ENCODE data around the gene EPS15. TPM values are rescaled to one million over a fixed set of nuclear protein-coding genes. Genes with fewer than 3 reads are reported as not detected.
A peak's percentile ranks its signal among the peaks of the same experiment; 100 is the strongest.

The EPS15 gene
- total and polyA plus RNA-seq, 9 of the 15 experiments (the other 6 are each of a cell fraction or from before 2014, with no cell fraction given), result 23.1 to 69.0 (median 41.7) TPM

- peak; percentile 51; the same call in 1 of the 2 replicates for TF ChIP-seq ZBTB12 (CRISPR knock-in tag; IDR thresholded peaks at IDR 0.05)
- TF ChIP-seq HOXB6 (CRISPR knock-in tag; IDR thresholded peaks at IDR 0.05; ENCODE audit: borderline replicate concordance), result no peak
- no peak for TF ChIP-seq ZNF699 (CRISPR knock-in tag; IDR thresholded peaks at IDR 0.05; ENCODE audit: insufficient replicate concordance)
- TF ChIP-seq GMEB1 (CRISPR knock-in tag; IDR thresholded peaks at IDR 0.05), result no peak
- TF ChIP-seq ATF4 (CRISPR knock-in tag; IDR thresholded peaks at IDR 0.05), result peak; percentile 78
- TF ChIP-seq MYNN (IDR thresholded peaks at IDR 0.05), result no peak
- no peak for TF ChIP-seq MYNN (CRISPR knock-in tag; IDR thresholded peaks at IDR 0.05)
- no peak for TF ChIP-seq CXXC5 (CRISPR knock-in tag; IDR thresholded peaks at IDR 0.05)
- peak; percentile 92 for TF ChIP-seq CEBPG (CRISPR knock-in tag; IDR thresholded peaks at IDR 0.05)
- peak; percentile 93 to 96 for TF ChIP-seq CEBPG (tag; conservative IDR thresholded peaks at IDR 0.05 in 1 of 2, IDR thresholded peaks at IDR 0.05 in 1 of 2)
- TF ChIP-seq ELK3 (CRISPR knock-in tag; IDR thresholded peaks at IDR 0.05), result no peak
- no peak for TF ChIP-seq SPI1 (IDR thresholded peaks at IDR 0.05; ENCODE audit: borderline replicate concordance, low read depth, low read length)
- no peak for TF ChIP-seq NFRKB (IDR thresholded peaks at IDR 0.05; ENCODE audit: low read depth)
- peak in 1 of 2 experiments; percentile 55; a peak in 1 of 4 replicates for TF ChIP-seq TBL1XR1 (IDR thresholded peaks at IDR 0.05; ENCODE audit: low read length in 2 of 2)
- no peak for TF ChIP-seq C11orf30 (IDR thresholded peaks at IDR 0.05; ENCODE audit: low read depth)
- TF ChIP-seq RFX5 (IDR thresholded peaks at IDR 0.05; ENCODE audit: low read depth, low read length), result peak; percentile 99
- no peak for TF ChIP-seq LARP7 (IDR thresholded peaks at IDR 0.05)
- peak; percentile 70 for TF ChIP-seq JUND (IDR thresholded peaks at IDR 0.05; ENCODE audit: borderline replicate concordance, low read depth, low read length)
- 0 out of 3 replicates have a peak, but pooled peaks have one; percentile 22 for TF ChIP-seq JUND (tag; IDR thresholded peaks at IDR 0.05; ENCODE audit: borderline replicate concordance, low read depth, low read length)
- TF ChIP-seq E2F1 (CRISPR knock-in tag; IDR thresholded peaks at IDR 0.05), result no peak
- peak; percentile 29 for TF ChIP-seq TAF9B (IDR thresholded peaks at IDR 0.05; ENCODE audit: partially characterized antibody)
- no peak for TF ChIP-seq ZNF311 (CRISPR knock-in tag; IDR thresholded peaks at IDR 0.05)
- peak; percentile 33; the same call in 1 of the 2 replicates for TF ChIP-seq FOXM1 (IDR thresholded peaks at IDR 0.05; ENCODE audit: low read depth)
- no peak for TF ChIP-seq FOXM1 (CRISPR knock-in tag; IDR thresholded peaks at IDR 0.05; ENCODE audit: low read depth)
- peak; percentile 92 for TF ChIP-seq CREM (IDR thresholded peaks at IDR 0.05; ENCODE audit: low read depth)
Observed at GRCh38 chr1:51421964-51422363, 97.1 kb downstream of the EPS15 start (continued).

Data from K562 (cell line).